ENCODE measurements around the gene CYP21A2. TPM values are rescaled to one million over a fixed set of nuclear protein-coding genes. Genes with fewer than 3 reads are reported as not detected.
"Not testable (repeated sequence)": the region's sequence is repeated elsewhere in the genome, so short reads cannot be mapped to it uniquely, and the experiment has no call there.

CYP21A2 gene
- polyA plus RNA-seq, 1 donor (not counting 4 experiments of a cell fraction or from before 2014, with no cell fraction given), result 0.04 TPM

- Histone ChIP-seq H3K36me3 (ENCODE audit: control insufficient read depth in 2 of 2, extremely low read depth in 1 of 2, insufficient read depth in 2 of 2, low read length in 2 of 2) (no peaks in the 10 kb centered on the region), H3K4me2 (ENCODE audit: control insufficient read depth, extremely low read depth, insufficient read depth, low read depth, low read length) (no peak overlapping the region), H3K27ac (ENCODE audit: control insufficient read depth, insufficient read depth, low read length) (no peak overlapping the region), H3K9me1 (ENCODE audit: control insufficient read depth, extremely low read depth, insufficient read depth, low read length) (no peaks in the 10 kb centered on the region), H2AFZ (ENCODE audit: control insufficient read depth, low read length) (no peak overlapping the region), H3K79me2 (ENCODE audit: control insufficient read depth, insufficient read depth, low read length) (no peaks in the 10 kb centered on the region), H3K27me3 (ENCODE audit: control insufficient read depth, extremely low read depth, insufficient read depth, low read length) (no peaks in the 10 kb centered on the region), H3K9ac (ENCODE audit: control insufficient read depth, extremely low read depth, insufficient read depth, low read length) (no peak overlapping the region), H3K4me3 (ENCODE audit: control insufficient read depth in 2 of 3, extremely low read depth in 1 of 3, insufficient read depth in 2 of 3, low read depth in 1 of 3, low read length in 3 of 3) (no peak overlapping the region), H4K20me1 (ENCODE audit: control insufficient read depth, extremely low read depth, insufficient read depth, low read length) (no peaks in the 10 kb centered on the region), H3K9me3 (ENCODE audit: control insufficient read depth, low read depth, low read length) (no peaks in the 10 kb centered on the region), H3K4me1 (ENCODE audit: control insufficient read depth, extremely low read depth, insufficient read depth, low read length) (no peaks in the 10 kb centered on the region)
- DNase-seq (ENCODE audit: low read depth, low spot score) (no peak), FAIRE-seq (no peak)
- dilution Hi-C loops (cut with MboI; ENCODE audit: extremely low pct_ligation_motif_present, low sequenced_read_pairs), result no loop called here
- TF ChIP-seq EZH2 (IDR thresholded peaks at IDR 0.05; ENCODE audit: low read length) (no peak), CTCF (optimal IDR thresholded peaks at IDR 0.05 in 1 of 3, IDR thresholded peaks at IDR 0.05 in 1 of 3, conservative IDR thresholded peaks at IDR 0.05 in 1 of 3; ENCODE audit: extremely low read depth in 1 of 3, insufficient read depth in 2 of 3, low read length in 3 of 3) (no peak)
Measured at GRCh38 chr6:32064706-32065105, 26.5 kb downstream of the CYP21A2 start.

GRCh38 chr6:32067521-32067920, 29.3 kb downstream of the CYP21A2 start:
- FAIRE-seq; H3K9me3 ChIP-seq (ENCODE audit: control insufficient read depth, low read depth, low read length); H2AFZ ChIP-seq (ENCODE audit: control insufficient read depth, low read length); H3K36me3 ChIP-seq (ENCODE audit: control insufficient read depth in 2 of 2, extremely low read depth in 1 of 2, insufficient read depth in 2 of 2, low read length in 2 of 2); DNase-seq (ENCODE audit: low read depth, low spot score); H3K4me2 ChIP-seq (ENCODE audit: control insufficient read depth, extremely low read depth, insufficient read depth, low read depth, low read length); H4K20me1 ChIP-seq (ENCODE audit: control insufficient read depth, extremely low read depth, insufficient read depth, low read length); H3K4me3 ChIP-seq (ENCODE audit: control insufficient read depth in 2 of 3, extremely low read depth in 1 of 3, insufficient read depth in 2 of 3, low read depth in 1 of 3, low read length in 3 of 3); H3K27me3 ChIP-seq (ENCODE audit: control insufficient read depth, extremely low read depth, insufficient read depth, low read length); H3K4me1 ChIP-seq (ENCODE audit: control insufficient read depth, extremely low read depth, insufficient read depth, low read length); H3K79me2 ChIP-seq (ENCODE audit: control insufficient read depth, insufficient read depth, low read length); H3K9ac ChIP-seq (ENCODE audit: control insufficient read depth, extremely low read depth, insufficient read depth, low read length); dilution Hi-C loops (cut with MboI; ENCODE audit: extremely low pct_ligation_motif_present, low sequenced_read_pairs); H3K27ac ChIP-seq (ENCODE audit: control insufficient read depth, insufficient read depth, low read length); H3K9me1 ChIP-seq (ENCODE audit: control insufficient read depth, extremely low read depth, insufficient read depth, low read length): not testable (repeated sequence)

GRCh38 chr6:32068315-32068714, 30.1 kb downstream of the CYP21A2 start:
- H3K79me2 ChIP-seq (ENCODE audit: control insufficient read depth, insufficient read depth, low read length); H3K9ac ChIP-seq (ENCODE audit: control insufficient read depth, extremely low read depth, insufficient read depth, low read length); dilution Hi-C loops (cut with MboI; ENCODE audit: extremely low pct_ligation_motif_present, low sequenced_read_pairs); H3K36me3 ChIP-seq (ENCODE audit: control insufficient read depth in 2 of 2, extremely low read depth in 1 of 2, insufficient read depth in 2 of 2, low read length in 2 of 2); H3K9me3 ChIP-seq (ENCODE audit: control insufficient read depth, low read depth, low read length); H2AFZ ChIP-seq (ENCODE audit: control insufficient read depth, low read length); H3K4me2 ChIP-seq (ENCODE audit: control insufficient read depth, extremely low read depth, insufficient read depth, low read depth, low read length); FAIRE-seq; H3K9me1 ChIP-seq (ENCODE audit: control insufficient read depth, extremely low read depth, insufficient read depth, low read length); H3K27me3 ChIP-seq (ENCODE audit: control insufficient read depth, extremely low read depth, insufficient read depth, low read length); H3K4me1 ChIP-seq (ENCODE audit: control insufficient read depth, extremely low read depth, insufficient read depth, low read length); H3K4me3 ChIP-seq (ENCODE audit: control insufficient read depth in 2 of 3, extremely low read depth in 1 of 3, insufficient read depth in 2 of 3, low read depth in 1 of 3, low read length in 3 of 3); DNase-seq (ENCODE audit: low read depth, low spot score); H4K20me1 ChIP-seq (ENCODE audit: control insufficient read depth, extremely low read depth, insufficient read depth, low read length); H3K27ac ChIP-seq (ENCODE audit: control insufficient read depth, insufficient read depth, low read length): not testable (repeated sequence)
